GM18505 (cell line): ENCODE results near the gene KCNMA1.

ENCODE experiments used
- ATAC-seq: cut with Tn5 transposase; IDR thresholded peaks from one replicate; pipeline ENCODE4 v1.9.1; 2021; ENCODE audit not compliant: unreplicated experiment
- POLR2A ChIP-seq: IDR thresholded peaks from 4 replicates; pipeline ENCODE4 v1.6.1; 2011; ENCODE audit warnings: borderline replicate concordance; ENCODE audit not compliant: insufficient read depth, insufficient read length; ENCODE audit errors: extremely low read depth

KCNMA1 gene

DNA sequence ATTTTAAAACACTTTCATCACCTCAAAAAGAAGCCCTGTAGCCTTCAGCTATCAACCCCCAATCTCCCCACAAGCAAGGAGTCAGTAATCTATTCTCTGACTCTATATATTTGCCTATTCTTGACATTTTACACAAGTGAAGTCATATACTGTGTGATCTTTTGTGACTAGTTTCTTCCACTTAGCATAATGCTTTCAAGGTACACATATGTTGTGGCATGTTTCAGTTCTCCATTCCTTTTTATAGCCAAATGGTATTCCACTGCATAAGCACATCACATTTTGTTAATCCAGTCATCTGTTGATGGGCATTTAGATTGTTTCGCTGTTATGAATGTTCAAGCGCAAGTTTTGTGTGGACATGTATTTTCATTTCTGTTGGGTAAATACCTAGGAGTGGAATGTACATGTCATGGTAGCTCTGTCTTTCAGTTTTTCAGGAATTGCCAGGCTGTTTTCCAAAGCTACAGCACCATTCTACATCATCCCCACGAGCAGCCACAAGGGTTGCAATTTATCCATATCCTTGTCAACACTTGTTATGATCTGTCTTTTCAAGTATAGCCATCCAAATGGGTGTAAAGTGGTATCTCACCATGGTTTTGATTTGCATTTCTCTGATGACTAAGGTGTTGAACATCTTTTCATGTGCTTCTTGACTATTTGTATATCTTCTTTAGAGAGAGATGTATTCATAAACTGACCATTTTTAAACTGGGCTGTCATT is 405.6 kb downstream of the KCNMA1 start:
- TF ChIP-seq POLR2A, result no peak
- ATAC-seq, result no peak

DNA sequence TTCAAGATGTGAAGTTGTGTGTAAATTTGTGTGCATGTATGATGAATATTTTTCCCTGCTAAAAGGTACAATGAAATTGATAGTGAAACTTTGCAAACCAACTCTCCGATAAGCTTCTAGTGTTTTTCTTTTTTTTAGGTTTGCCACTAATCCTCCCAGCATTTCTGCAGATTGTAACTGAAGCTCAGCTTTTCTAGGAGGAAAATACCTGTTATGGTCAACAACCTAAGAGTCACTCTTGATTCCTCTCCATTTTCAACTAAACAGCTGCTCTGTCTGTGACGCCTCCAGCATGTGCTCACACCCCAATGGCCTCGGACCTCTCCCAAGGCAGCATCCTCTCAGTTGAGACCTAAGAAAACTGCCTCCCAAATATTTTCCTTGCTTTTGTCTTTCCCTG is 406.2 kb downstream of the KCNMA1 start:
- no peak for ATAC-seq
- no peak for TF ChIP-seq POLR2A

DNA sequence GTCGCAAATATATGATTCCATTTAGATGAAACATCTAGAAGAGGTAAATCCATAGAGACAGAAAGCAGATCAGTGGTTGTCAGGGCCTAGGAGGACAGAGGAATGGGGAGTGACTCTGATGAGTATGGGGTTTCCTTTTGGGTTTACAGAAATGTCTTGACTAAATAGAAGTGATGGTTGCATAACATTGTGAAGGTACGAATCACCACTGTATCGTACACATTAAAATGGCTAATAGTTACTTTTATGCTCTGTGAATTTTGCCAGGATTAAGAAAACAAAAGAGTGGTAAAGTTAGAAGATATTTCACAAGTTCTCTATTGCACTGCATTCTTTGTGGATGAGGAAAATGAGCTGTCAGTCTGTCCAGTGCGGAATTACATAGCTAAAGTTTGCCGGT is 407.4 kb downstream of the KCNMA1 start:
- no peak for TF ChIP-seq POLR2A
- ATAC-seq, result no peak

- no peak for TF ChIP-seq POLR2A
- no peak for ATAC-seq
Measured at GRCh38 chr10:77229704-77230103, 407.9 kb downstream of the KCNMA1 start.

DNA sequence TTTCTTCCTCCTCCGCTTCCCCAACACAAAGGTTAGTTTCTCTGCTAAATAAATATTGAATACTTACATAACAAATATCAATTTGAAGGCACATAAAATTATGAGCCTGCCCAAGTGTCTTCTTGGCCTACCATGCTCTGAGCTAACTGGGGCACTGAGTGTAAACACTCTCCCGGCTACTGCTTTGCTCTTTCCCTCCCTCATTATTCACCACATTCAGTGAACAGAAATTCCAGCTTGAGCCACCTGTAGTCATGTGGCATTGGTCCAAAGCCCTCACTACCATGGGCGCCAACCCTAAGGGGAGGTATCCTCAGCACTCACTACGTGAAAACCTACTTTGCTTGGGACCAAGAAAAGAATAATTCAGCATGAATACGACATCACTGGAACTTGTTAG is 409.0 kb downstream of the KCNMA1 start:
- ATAC-seq, result no peak
- no peak for TF ChIP-seq POLR2A

GRCh38 chr10:77226853-77227565 is 410.6 kb downstream of the KCNMA1 start:
- TF ChIP-seq POLR2A, result no peak
- ATAC-seq, result no peak

GRCh38 chr10:77226452-77226851 is 411.2 kb downstream of the KCNMA1 start:
- ATAC-seq, result no peak
- no peak for TF ChIP-seq POLR2A

DNA sequence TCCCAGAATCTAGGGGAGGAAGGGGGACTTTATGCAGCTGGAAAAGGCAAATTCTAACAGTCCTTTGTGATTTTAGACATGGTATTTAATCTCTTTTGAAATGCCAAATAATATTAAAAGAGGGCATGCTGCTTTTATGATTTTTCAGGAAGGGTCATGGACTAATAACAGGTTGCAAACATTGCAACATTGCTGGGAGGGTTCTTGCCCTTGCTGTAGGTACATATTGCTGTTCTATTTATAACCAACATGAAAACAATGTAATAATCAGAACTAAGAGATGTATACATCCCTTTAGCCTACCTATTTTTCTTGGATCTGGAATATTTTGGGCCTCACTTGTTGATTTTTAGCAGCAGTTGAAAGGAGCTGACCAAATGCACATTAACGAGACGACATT is 411.6 kb downstream of the KCNMA1 start:
- no peak for ATAC-seq
- TF ChIP-seq POLR2A, result no peak

DNA sequence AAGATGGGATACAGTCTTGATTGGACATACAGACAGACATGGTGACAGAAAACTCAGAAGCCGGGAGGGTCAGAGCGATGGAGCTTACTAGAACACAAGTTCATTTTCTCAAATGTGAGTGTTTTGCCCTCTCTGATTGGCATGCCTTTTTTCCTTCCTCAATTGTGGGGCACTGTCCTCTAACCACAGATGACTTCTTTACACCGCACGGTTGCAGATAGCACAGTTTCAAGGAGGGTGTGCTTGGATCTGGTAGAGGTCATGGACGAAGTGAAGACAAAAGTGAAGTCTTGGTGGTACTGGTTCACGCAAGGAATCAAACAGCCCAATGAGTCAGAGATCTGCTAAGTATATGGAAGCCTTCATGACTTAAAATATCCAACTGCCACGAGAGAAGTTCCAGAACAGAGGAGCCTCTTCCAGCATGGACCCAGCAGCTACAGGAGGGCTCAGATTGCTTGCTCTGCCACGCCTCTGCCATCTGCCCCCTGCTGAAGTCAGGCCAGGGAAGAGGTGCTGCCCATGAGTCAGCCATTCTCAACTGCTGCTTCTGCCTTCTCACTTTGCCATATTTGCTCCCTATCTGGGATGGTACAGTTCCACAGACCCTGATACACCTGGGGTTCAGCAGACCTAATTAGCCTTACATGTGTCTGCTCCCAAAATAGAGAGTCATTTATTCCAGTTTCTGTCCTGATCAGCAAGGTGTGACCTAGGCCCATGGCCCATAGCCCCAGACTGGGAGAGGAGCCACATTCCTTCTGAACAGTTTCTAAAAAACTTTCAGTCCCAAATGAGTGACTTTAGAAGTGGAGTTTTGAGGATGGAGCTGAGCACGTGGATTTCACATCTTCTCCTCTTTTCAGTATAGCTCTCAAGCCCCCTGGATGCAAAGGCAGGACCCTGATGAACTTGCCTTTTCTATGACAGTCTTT is 413.8 kb downstream of the KCNMA1 start:
- TF ChIP-seq POLR2A, result no peak

DNA sequence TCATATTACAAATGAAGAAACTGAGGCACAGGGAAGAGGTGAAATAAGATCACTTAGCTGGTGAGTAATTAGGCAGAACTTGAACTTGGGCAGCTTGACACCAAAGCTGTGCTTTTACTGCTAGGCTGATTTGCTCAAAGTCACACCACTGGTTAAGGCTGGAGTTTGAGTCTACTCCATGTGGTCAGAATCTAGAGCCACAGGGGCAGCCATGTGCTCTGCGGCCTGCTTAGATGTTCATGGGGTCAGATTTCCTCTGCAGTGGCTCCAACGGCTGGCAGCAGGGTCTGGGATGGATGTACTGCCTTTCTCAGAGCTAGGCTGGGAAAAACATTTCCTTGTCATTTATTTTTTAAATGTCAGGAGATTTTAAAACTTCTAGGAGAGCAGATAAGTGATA is 417.5 kb downstream of the KCNMA1 start:
- TF ChIP-seq POLR2A, result no peak
- no peak for ATAC-seq

More for the DNA sequence above, 413.8 kb downstream of the KCNMA1 start:
- ATAC-seq, result no peak

DNA sequence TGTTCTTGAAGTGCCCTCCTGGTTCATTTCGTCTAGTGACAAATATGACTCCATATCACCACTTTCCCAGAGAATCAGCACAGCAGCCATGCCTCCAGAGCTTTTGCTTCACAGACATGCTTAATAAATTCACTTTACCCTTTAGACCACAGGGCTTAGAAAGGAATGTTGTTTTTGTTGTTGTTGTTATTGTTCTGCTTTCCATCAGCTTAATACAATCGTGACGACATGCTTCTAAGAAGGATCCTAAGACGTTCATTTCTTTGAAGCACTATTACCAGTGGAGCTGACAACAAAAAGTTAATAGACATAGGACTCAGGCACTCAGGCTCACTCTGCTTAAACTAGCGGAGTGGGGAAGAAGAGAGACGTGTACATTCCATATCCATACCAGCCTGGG is 418.6 kb downstream of the KCNMA1 start:
- TF ChIP-seq POLR2A, result no peak
- no peak for ATAC-seq

DNA sequence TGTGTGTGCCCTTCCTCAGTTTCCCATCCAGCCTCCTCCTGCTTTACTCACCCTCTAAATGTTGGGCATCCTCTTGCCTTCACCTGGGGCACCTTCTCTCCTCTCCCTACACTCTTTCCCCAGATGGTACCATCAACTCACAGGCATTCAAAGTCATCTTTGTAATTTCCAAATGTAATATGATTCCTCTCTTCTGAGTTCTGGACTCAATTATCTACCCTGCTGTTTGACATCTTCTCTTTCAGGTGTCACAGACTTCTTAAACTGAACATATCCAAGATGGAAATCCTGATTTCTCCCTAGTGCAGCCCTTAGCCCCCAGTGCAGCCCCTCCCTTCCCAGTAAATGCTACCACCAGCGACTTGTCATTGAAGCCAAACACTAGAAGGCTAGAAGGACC is 422.8 kb downstream of the KCNMA1 start:
- no peak for TF ChIP-seq POLR2A
- ATAC-seq, result no peak

DNA sequence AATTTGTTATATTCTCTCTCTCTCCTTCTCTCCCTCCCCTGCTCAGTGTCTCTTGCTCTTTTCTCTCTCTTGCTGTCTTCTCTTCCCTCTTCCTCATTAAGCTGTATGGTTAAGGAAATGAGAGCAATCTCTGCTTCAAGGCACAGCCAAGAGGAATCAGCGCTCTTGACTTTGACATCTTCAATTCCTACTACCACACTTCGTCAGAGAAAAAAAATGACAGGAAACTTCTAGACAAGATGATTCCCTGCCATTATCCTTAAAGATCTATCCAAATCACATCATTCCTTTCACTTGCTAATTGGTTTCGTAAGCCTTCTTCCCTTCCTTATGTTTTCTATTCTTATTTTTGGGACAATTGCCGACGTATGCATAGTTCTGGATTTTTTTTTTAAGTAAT is 425.0 kb downstream of the KCNMA1 start:
- ATAC-seq, result no peak
- no peak for TF ChIP-seq POLR2A
